Endothelial cell of umbilical vein (primary cell): ENCODE data around the gene CLTC. TPM values are rescaled to one million over a fixed set of nuclear protein-coding genes. Genes with fewer than 3 reads are reported as not detected.

ENCODE experiments used
- BruUV-seq: library from RNA; stranded (reverse); fragments of 400-500 nt; replicated peaks from 2 replicates; lab custom pipeline; 2021; lab: Mats Ljungman, UMichigan
- CTCF ChIA-PET: fragments of 300-600, 350-600 bp; sonication (Branson Sonifier 250); formaldehyde crosslinking; loops from one replicate; lab custom pipeline; 2021; ENCODE audit warnings: antibody characterized with exemption, inconsistent platforms; lab: Charles Lee
- POLR2A ChIA-PET: fragments of 300-600, 350-600 bp; sonication (Branson Sonifier 250); formaldehyde crosslinking; loops from one replicate; lab custom pipeline; 2021; ENCODE audit warnings: antibody characterized with exemption, inconsistent platforms; lab: Charles Lee
- DNase-seq: peaks from one replicate; pipeline ENCODE4 v3.0.0-alpha.2; 2011; ENCODE audit warnings: low read depth, low spot score
- FAIRE-seq: peaks from 2 replicates; lab custom pipeline; 2011; peaks lifted over from hg19 to GRCh38; lab: Jason Lieb, UNC
- H2AFZ ChIP-seq: 2 replicates; pipeline ENCODE4 v1.6.0; 2012; ENCODE audit warnings: low read depth, low read length, control low read depth, inconsistent platforms
- H3K27ac ChIP-seq: 2 replicates; pipeline ENCODE4 v1.5.1; 2011; ENCODE audit warnings: low read depth, mild to moderate bottlenecking, control low read depth, low read length, moderate library complexity; ENCODE audit not compliant: insufficient read depth
- H3K27me3 ChIP-seq, 2 experiments: 2 replicates each; pipeline versions ENCODE4 v1.6.0 to v1.6.1; 2011; ENCODE audit warnings: low read length in 2 of 2, mixed read lengths in 1 of 2; ENCODE audit not compliant: control insufficient read depth in 2 of 2, insufficient read depth in 2 of 2
- H3K36me3 ChIP-seq, 2 experiments: 2 replicates in 1 of 2; 3 replicates in 1 of 2; pipeline ENCODE4 v1.5.1; 2011; ENCODE audit warnings: low read length in 2 of 2, mild to moderate bottlenecking in 1 of 2, moderate library complexity in 1 of 2; ENCODE audit not compliant: control insufficient read depth in 2 of 2, insufficient read depth in 2 of 2; ENCODE audit errors: extremely low read depth in 1 of 2
- H3K4me1 ChIP-seq: 3 replicates; pipeline ENCODE4 v1.5.1; 2011; ENCODE audit warnings: mild to moderate bottlenecking, low read length; ENCODE audit not compliant: control insufficient read depth, insufficient read depth; ENCODE audit errors: extremely low read depth
- H3K4me2 ChIP-seq: 2 replicates; pipeline ENCODE4 v1.6.1; 2011; ENCODE audit warnings: low read length, control low read depth, mixed read lengths; ENCODE audit not compliant: insufficient read depth
- H3K4me3 ChIP-seq, 3 experiments: fragments of 200-600 bp in 1 of 3; sonication (generic), shearing (Covaris generic) in 1 of 3; replicated peaks in 1 of 3; 2 replicates each; pipeline ENCODE4 v1.5.1; 2011 to 2016; ENCODE audit warnings: control low read depth in 3 of 3, low read length in 3 of 3, mild to moderate bottlenecking in 2 of 3, inconsistent platforms in 1 of 3, low read depth in 1 of 3, moderate library complexity in 1 of 3; ENCODE audit not compliant: insufficient read depth in 1 of 3
- H3K79me2 ChIP-seq: 2 replicates; pipeline ENCODE4 v1.6.0; 2012; ENCODE audit warnings: low read length, inconsistent platforms; ENCODE audit not compliant: control insufficient read depth, insufficient read depth
- H3K9ac ChIP-seq: replicated peaks from 2 replicates; pipeline ENCODE3; 2011; ENCODE audit warnings: low read length, control low read depth; ENCODE audit not compliant: insufficient read depth; ENCODE audit errors: extremely low read depth
- H3K9me1 ChIP-seq: replicated peaks from 3 replicates; pipeline ENCODE4 v1.6.0; 2011; ENCODE audit warnings: mild to moderate bottlenecking, low read length; ENCODE audit not compliant: control insufficient read depth, insufficient read depth; ENCODE audit errors: extremely low read depth
- H3K9me3 ChIP-seq: replicated peaks from 2 replicates; pipeline ENCODE4 v1.5.1; 2012; ENCODE audit warnings: low read length, inconsistent platforms; ENCODE audit not compliant: control insufficient read depth, insufficient read depth
- H4K20me1 ChIP-seq: replicated peaks from 2 replicates; pipeline ENCODE3; 2011; ENCODE audit warnings: mild to moderate bottlenecking, low read length; ENCODE audit not compliant: control insufficient read depth, insufficient read depth; ENCODE audit errors: extremely low read depth
- EZH2 ChIP-seq: IDR thresholded peaks from 2 replicates; pipeline ENCODE4 v1.6.1; 2012; ENCODE audit warnings: borderline replicate concordance, low read depth, mild to moderate bottlenecking, moderate library complexity, low read length, inconsistent platforms; ENCODE audit not compliant: severe bottlenecking
- FOS ChIP-seq: IDR thresholded peaks from 2 replicates; pipeline ENCODE4 v1.6.1; 2011; ENCODE audit warnings: mild to moderate bottlenecking, low read length, moderate library complexity, borderline replicate concordance; ENCODE audit not compliant: insufficient read depth
- GATA2 ChIP-seq: IDR thresholded peaks from 2 replicates; pipeline ENCODE4 v1.7.0; 2011; ENCODE audit warnings: low read depth, mild to moderate bottlenecking, moderate library complexity, mixed read lengths, low read length; ENCODE audit not compliant: insufficient read length, insufficient read depth
- JUN ChIP-seq: IDR thresholded peaks from 2 replicates; pipeline ENCODE4 v1.6.1; 2011; ENCODE audit warnings: borderline replicate concordance, low read depth; ENCODE audit not compliant: insufficient read length, insufficient read depth
- MAX ChIP-seq: IDR thresholded peaks from 2 replicates; pipeline ENCODE4 v1.6.1; 2011; ENCODE audit not compliant: insufficient read depth, insufficient read length
- MYC ChIP-seq: IDR thresholded peaks from one replicate; pipeline ENCODE4 v1.6.1; 2011; ENCODE audit warnings: mild to moderate bottlenecking, low read depth, low read length
- POLR2A ChIP-seq: IDR thresholded peaks from 2 replicates; pipeline ENCODE4 v1.6.1; 2012; ENCODE audit warnings: low read depth, mild to moderate bottlenecking, control low read depth, low read length
- POLR2AphosphoS5 ChIP-seq: IDR thresholded peaks from 2 replicates; pipeline ENCODE4 v1.6.1; 2012; ENCODE audit warnings: low read depth, mild to moderate bottlenecking, control low read depth, low read length, moderate library complexity; ENCODE audit not compliant: insufficient read depth
- dilution Hi-C: fragments of 300-500 bp; cut with MboI; formaldehyde crosslinking; loops from one replicate; pipeline ENCODE4 v1.15.0; 2019; ENCODE audit warnings: low sequenced_read_pairs; ENCODE audit not compliant: extremely low pct_ligation_motif_present
- intact Hi-C: fragments of 100-400 bp; cut with micrococcal nuclease; formaldehyde crosslinking; loops from one replicate; pipeline ENCODE4 v1.10.0; 2022
- polyA plus RNA-seq, 4 experiments: library from polyadenylated mRNA; depleted of rRNA in 3 of 4; stranded (reverse) in 3 of 4; unstranded in 1 of 4; fragments of >200 nt; gene quantifications; 2 replicates each; pipeline versions ENCODE4 v1.2.1 to v1.2.3, GENCODE V29; 2011 to 2012; ENCODE audit warnings: missing spikeins in 1 of 4
- total RNA-seq: library from RNA; stranded (reverse); gene quantifications from 2 replicates; pipeline ENCODE4 v1.2.3, GENCODE V29; 2021
- TF ChIP-seq, protein P1 (sequence below), 2 donors: IDR thresholded peaks; 1 replicate in 1 of 2; 2 replicates in 1 of 2; pipeline ENCODE4 v1.5.1; 2011; ENCODE audit warnings: low read length in 2 of 2, mild to moderate bottlenecking in 2 of 2, moderate library complexity in 2 of 2, control low read depth in 1 of 2, inconsistent platforms in 1 of 2, low read depth in 1 of 2; ENCODE audit not compliant: insufficient read depth in 1 of 2; ENCODE audit errors: extremely low read depth in 1 of 2

Gene CLTC
- total and polyA plus RNA-seq, 2 donors (not counting 3 experiments of a cell fraction or from before 2014, with no cell fraction given), result 164 to 326 TPM

DNA sequence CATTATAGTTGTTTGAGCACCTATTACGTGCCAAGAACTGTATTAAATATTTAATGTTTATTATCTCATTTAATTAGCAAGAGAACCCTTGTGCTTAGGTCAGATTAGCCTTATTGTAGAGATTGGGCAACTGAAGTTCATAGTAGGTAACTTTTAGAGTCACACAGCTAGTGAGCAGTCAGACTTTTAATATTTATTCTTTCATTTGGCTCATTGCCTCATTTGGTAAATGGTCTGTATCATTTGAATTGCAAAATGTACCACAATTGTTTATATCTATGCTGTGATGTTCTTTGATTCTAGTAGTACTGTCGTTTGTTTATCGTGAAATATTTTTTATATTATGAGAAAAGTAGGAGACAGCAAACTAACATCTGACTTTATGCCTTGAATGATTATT is 7.6 kb downstream of the CLTC start:
- H3K4me2 ChIP-seq, result no peak overlapping the region
- peaks cover 99% of the 10 kb centered on the region for H3K79me2 ChIP-seq
- no peak for FAIRE-seq
- peaks cover 39% of the 10 kb centered on the region for H4K20me1 ChIP-seq
- DNase-seq, result no peak
- H3K9me1 ChIP-seq, result no peaks in the 10 kb centered on the region
- H3K9ac ChIP-seq, result no peak overlapping the region
- dilution Hi-C loops (no loop called here), intact Hi-C loops (no loop called here)
- H3K4me1 ChIP-seq, result peaks cover 24% of the 10 kb centered on the region
- H3K9me3 ChIP-seq, result no peaks in the 10 kb centered on the region
- H3K4me3 ChIP-seq, result no peak overlapping the region
- no peaks in the 10 kb centered on the region for H3K27me3 ChIP-seq
- no peak overlapping the region for H2AFZ ChIP-seq
- no peak overlapping the region for H3K27ac ChIP-seq
- ChIA-PET POLR2A (interaction anchor here (1.0 kb wide), 1 partner anchor 8 kb away, joined by 3 read pairs; no protein-coding TSS in a partner anchor), CTCF (interaction anchor here (0.7 kb wide), 1 partner anchor 316 kb away, joined by 4 read pairs; no protein-coding TSS in a partner anchor)
- TF ChIP-seq MAX (no peak), JUN (no peak), MYC (no peak), POLR2AphosphoS5 (no peak), POLR2A (no peak), EZH2 (no peak), FOS (no peak), GATA2 (no peak)
- TF ChIP-seq, protein P1, sequence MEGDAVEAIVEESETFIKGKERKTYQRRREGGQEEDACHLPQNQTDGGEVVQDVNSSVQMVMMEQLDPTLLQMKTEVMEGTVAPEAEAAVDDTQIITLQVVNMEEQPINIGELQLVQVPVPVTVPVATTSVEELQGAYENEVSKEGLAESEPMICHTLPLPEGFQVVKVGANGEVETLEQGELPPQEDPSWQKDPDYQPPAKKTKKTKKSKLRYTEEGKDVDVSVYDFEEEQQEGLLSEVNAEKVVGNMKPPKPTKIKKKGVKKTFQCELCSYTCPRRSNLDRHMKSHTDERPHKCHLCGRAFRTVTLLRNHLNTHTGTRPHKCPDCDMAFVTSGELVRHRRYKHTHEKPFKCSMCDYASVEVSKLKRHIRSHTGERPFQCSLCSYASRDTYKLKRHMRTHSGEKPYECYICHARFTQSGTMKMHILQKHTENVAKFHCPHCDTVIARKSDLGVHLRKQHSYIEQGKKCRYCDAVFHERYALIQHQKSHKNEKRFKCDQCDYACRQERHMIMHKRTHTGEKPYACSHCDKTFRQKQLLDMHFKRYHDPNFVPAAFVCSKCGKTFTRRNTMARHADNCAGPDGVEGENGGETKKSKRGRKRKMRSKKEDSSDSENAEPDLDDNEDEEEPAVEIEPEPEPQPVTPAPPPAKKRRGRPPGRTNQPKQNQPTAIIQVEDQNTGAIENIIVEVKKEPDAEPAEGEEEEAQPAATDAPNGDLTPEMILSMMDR (IDR thresholded peaks at IDR 0.05; ENCODE audit: extremely low read depth in 1 of 2, insufficient read depth in 1 of 2, low read depth in 1 of 2, low read length in 2 of 2), result no peak
- peaks cover 0 to 2% of the 10 kb centered on the region in 2 experiments for H3K36me3 ChIP-seq
- no TSS peak for BruUV-seq
